ENCODE measurements around the gene AGO1.
"Not testable (repeated sequence)": the region's sequence is repeated elsewhere in the genome, so short reads cannot be mapped to it uniquely, and the experiment has no call there.

The AGO1 gene

GRCh38 chr1:35869245-35869950 is 13.6 kb upstream of the AGO1 start:
- DNase-seq (ENCODE audit: low read depth): not testable (repeated sequence)

- DNase-seq (ENCODE audit: low read depth): no peak
Measured at GRCh38 chr1:35870651-35871309, 12.2 kb upstream of the AGO1 start.

- no peak for DNase-seq (ENCODE audit: low read depth)
Measured at GRCh38 chr1:35873243-35873750, 9.7 kb upstream of the AGO1 start.

- DNase-seq (ENCODE audit: low read depth): not testable (repeated sequence)
Measured at GRCh38 chr1:35874115-35874514, 8.9 kb upstream of the AGO1 start.

GRCh38 chr1:35876988-35877387 is 6.0 kb upstream of the AGO1 start:
- DNase-seq (ENCODE audit: low read depth): no peak

- no peak for DNase-seq (ENCODE audit: low read depth)
Measured at GRCh38 chr1:35881850-35882273, 1.1 kb upstream of the AGO1 start.

GRCh38 chr1:35882586-35882944 is 444 bp upstream of the AGO1 start:
- DNase-seq (ENCODE audit: low read depth): no peak

GRCh38 chr1:35883635-35884101 is 659 bp downstream of the AGO1 start:
- peak; percentile 10 for DNase-seq (ENCODE audit: low read depth)

- no peak for DNase-seq (ENCODE audit: low read depth)
Measured at GRCh38 chr1:35884934-35885333, 1.9 kb downstream of the AGO1 start.

GRCh38 chr1:35885961-35886558 is 3.1 kb downstream of the AGO1 start:
- DNase-seq (ENCODE audit: low read depth): no peak

GRCh38 chr1:35886577-35887431 is 3.8 kb downstream of the AGO1 start:
- DNase-seq (ENCODE audit: low read depth): no peak

GRCh38 chr1:35887508-35887907 is 4.5 kb downstream of the AGO1 start:
- DNase-seq (ENCODE audit: low read depth): no peak

GRCh38 chr1:35888255-35888654 is 5.2 kb downstream of the AGO1 start:
- no peak for DNase-seq (ENCODE audit: low read depth)

GRCh38 chr1:35888981-35889380 is 6.0 kb downstream of the AGO1 start:
- DNase-seq (ENCODE audit: low read depth): not testable (repeated sequence)

GRCh38 chr1:35893051-35893879 is 10.3 kb downstream of the AGO1 start:
- no peak for DNase-seq (ENCODE audit: low read depth)

GRCh38 chr1:35894183-35894582 is 11.2 kb downstream of the AGO1 start:
- DNase-seq (ENCODE audit: low read depth): no peak

- no peak for DNase-seq (ENCODE audit: low read depth)
Measured at GRCh38 chr1:35894656-35895055, 11.6 kb downstream of the AGO1 start.

GRCh38 chr1:35899941-35900340 is 16.9 kb downstream of the AGO1 start:
- no peak for DNase-seq (ENCODE audit: low read depth)

- DNase-seq (ENCODE audit: low read depth): no peak
Measured at GRCh38 chr1:35901235-35901634, 18.2 kb downstream of the AGO1 start.

- DNase-seq (ENCODE audit: low read depth): no peak
Measured at GRCh38 chr1:35902671-35903070, 19.7 kb downstream of the AGO1 start.

GRCh38 chr1:35914717-35915116 is 31.7 kb downstream of the AGO1 start:
- no peak for DNase-seq (ENCODE audit: low read depth)

All from activated T-cell treated with anti-CD3 and anti-CD28 coated beads for 1 hour (primary cell).